ENCODE results near the gene JARID2. TPM values are rescaled to one million over a fixed set of nuclear protein-coding genes. Genes with fewer than 3 reads are reported as not detected.

The JARID2 gene
- total and polyA plus RNA-seq, 2 of the 13 experiments (the other 11 are each of a cell fraction or from before 2014, with no cell fraction given): 7.5 to 10.3 TPM

- intact Hi-C loops (cut with micrococcal nuclease; ENCODE audit: unreplicated experiment): loop anchor here (2.0 to 5.0 kb wide), 2 partner anchors 13 to 42 kb away; no protein-coding TSS in a partner anchor
- no peaks in the 10 kb centered on the region for H3K27me3 ChIP-seq (ENCODE audit: control insufficient read depth in 1 of 2, insufficient read depth in 2 of 2, low read length in 2 of 2)
- peak; percentile 47 for FAIRE-seq
- no peak for ATAC-seq
- no peaks in the 10 kb centered on the region for H3K36me3 ChIP-seq (replicated peaks in 1 of 2; ENCODE audit: control insufficient read depth in 1 of 2, insufficient read depth in 2 of 2, low read length in 2 of 2)
- H4K20me1 ChIP-seq (ENCODE audit: insufficient read depth, low read length): 0 out of 2 replicates have a peak, but pooled peaks cover 3% of the 10 kb centered on the region
- DNase-seq (ENCODE audit: low spot score): peak; percentile 44
- 8% methylated on average over 6 of the region's 6 CpGs for WGBS (ENCODE audit: low lambda C conversion rate)
- peaks cover 76% of the 10 kb centered on the region for H3K79me2 ChIP-seq (ENCODE audit: insufficient read depth, low read length)
- peaks cover 84% of the 10 kb centered on the region for H3K4me1 ChIP-seq (ENCODE audit: insufficient read depth, low read length)
- peak overlapping the region; percentile 59; the same call in 1 of the 2 replicates for H3K9ac ChIP-seq (ENCODE audit: insufficient read depth, low read depth, low read length)
- H3K27ac ChIP-seq (ENCODE audit: extremely low read length, insufficient read depth, low read length): peak overlapping the region; percentile 63
- H3K9me3 ChIP-seq (ENCODE audit: low read length): no peaks in the 10 kb centered on the region
- no peak overlapping the region for H2AFZ ChIP-seq (ENCODE audit: low read length)
- peak overlapping the region; percentile 80 for H3K4me2 ChIP-seq (ENCODE audit: low read depth, low read length)
- ChIA-PET POLR2A (interaction anchor here (1.2 kb wide), 1 partner anchor 14 kb away, joined by 4 read pairs; no protein-coding TSS in a partner anchor), CTCF (ENCODE audit: low intra/inter-chr PET ratio, low total read pairs) (no interaction called here)
- no TSS peak for BruUV-seq (replicated peaks)
- peak overlapping the region in 2 of 3 experiments; percentile 28 to 47; a peak in 1 of 6 replicates for H3K4me3 ChIP-seq (replicated peaks in 1 of 3; ENCODE audit: insufficient read depth in 1 of 3, low read depth in 2 of 3, low read length in 3 of 3)
- in situ Hi-C loops (cut with HindIII; ENCODE audit: extremely low pct_ligation_motif_present, low pct_unique_long_range_greater_than_20kb): no loop called here
- TF ChIP-seq ZNF800 (CRISPR knock-in tag; IDR thresholded peaks at IDR 0.05) (0 out of 2 replicates have a peak, but pooled peaks have one; percentile 32), PAXIP1 (CRISPR knock-in tag; conservative IDR thresholded peaks at IDR 0.05) (peak; percentile 56; the same call in 1 of the 2 replicates), SOX5 (CRISPR knock-in tag; IDR thresholded peaks at IDR 0.05; ENCODE audit: borderline replicate concordance) (peak; percentile 34; the same call in 1 of the 2 replicates), HBP1 (CRISPR knock-in tag; IDR thresholded peaks at IDR 0.05; ENCODE audit: low read depth) (no peak), DZIP1 (CRISPR knock-in tag; IDR thresholded peaks at IDR 0.05) (no peak), STAT6 (CRISPR knock-in tag; IDR thresholded peaks at IDR 0.05; ENCODE audit: borderline replicate concordance) (no peak), ZBTB39 (CRISPR knock-in tag; IDR thresholded peaks at IDR 0.05) (peak; percentile 97)
These were observed 34.2 kb downstream of the JARID2 start for GRCh38 chr6:15280028-15280427.

All from HepG2 (cell line).